SH-SY5Y (cell line): ENCODE results near the gene FNBP1.

Source experiments
- GATA2 ChIP-seq: IDR thresholded peaks from 2 replicates; pipeline ENCODE4 v1.6.1; 2011; ENCODE audit warnings: mild to moderate bottlenecking, low read depth, low read length
- GATA3 ChIP-seq: IDR thresholded peaks from 2 replicates; pipeline ENCODE4 v1.6.1; 2011; ENCODE audit warnings: low read depth, mild to moderate bottlenecking, low read length, moderate library complexity

The FNBP1 gene

GRCh38 chr9:129908906-129909305, 134.1 kb downstream of the FNBP1 start:
- no peak for TF ChIP-seq GATA3
- no peak for TF ChIP-seq GATA2

DNA sequence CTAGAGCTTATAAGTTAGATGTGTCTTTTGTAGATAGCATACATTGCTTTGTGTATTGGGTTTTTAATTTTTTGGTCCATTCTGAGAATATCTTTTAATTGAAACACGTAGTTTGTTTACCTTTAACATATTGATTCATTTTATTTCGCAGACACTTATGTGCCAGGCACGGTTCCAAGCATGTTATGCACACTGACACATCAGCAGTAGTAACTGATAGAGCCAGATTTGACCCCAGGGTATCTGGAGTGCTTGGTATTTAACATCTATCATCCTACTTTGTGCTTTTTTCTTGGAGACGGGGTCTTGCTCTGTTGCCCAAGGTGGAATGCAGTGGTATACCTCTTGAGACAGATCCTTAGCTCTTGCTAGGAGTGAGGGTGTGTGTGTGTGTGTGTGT, 135.8 kb downstream of the FNBP1 start:
- TF ChIP-seq GATA2 (no peak), GATA3 (no peak)

GRCh38 chr9:129906298-129906697, 136.7 kb downstream of the FNBP1 start:
- TF ChIP-seq GATA2 (no peak), GATA3 (no peak)

DNA sequence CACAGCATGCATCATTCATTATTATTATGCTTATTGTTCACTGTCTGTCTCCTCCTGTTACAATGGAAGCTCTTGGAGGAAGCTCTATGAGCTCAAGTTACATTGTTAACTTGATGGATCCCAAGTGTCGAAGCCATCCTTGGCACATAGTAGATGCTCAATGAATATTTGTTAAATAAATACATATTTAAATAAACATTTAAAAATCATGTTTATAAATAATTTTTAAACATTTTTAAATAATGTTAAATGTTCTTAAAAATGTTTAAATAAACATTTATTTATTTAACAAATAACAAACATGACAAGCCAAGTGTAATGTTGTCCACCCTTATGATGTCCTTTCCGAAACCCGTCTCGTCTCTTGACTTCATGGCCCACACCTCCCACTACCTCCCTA, 138.3 kb downstream of the FNBP1 start:
- TF ChIP-seq GATA2 (no peak), GATA3 (no peak)

DNA sequence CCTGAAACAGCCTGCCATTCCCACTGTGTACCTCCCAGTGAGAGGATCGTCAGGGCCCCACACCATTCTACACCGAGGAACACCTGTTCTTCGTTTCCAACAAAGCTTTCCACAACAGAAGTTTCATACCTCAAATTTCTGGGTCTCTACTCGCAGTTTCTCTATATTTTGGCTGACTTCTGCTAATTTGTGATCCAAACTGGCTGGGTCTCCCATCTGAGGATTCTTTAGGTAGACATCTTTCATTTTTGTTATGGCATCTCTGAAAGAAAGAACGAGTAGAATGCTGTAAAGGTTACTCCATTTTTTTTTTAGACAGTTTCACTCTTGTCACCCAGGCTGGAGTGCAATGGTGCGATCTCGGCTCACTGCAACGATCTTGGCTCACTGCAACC, 140.3 kb downstream of the FNBP1 start:
- TF ChIP-seq GATA2 (no peak), GATA3 (no peak)

DNA sequence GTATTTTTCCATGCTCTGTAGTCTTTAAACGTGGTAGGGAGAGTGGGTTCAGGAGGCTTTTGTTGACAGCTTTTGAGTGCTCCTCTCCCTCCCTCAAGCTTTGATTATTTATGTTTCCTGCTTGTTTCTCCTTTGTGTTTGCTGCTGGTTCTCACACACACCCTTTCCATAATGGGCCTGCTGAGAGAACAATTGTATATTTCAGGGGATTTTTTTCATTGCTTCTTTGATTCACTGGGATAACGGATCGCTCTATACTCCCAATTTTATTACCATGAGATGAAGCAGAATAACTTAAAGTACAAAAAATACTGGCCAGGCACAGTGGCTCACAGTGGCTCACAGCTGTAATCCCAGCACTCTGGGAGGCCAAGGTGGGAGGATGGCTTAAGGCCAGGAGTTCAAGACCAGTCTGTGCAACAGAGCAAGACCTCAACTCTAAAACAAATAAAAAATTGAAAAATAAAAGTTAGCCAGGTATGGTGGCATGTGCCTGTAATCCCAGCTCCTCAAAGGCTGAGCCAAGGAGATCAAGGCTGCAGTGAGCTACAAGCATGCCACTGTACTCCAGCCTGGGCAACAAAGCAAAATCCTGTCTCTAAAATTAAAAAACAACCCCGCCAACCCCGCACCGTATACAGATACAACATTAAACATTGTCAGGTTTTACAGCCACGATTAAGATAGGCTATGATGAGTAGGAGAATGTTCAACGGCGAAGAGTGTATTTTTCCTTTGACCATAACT, 140.8 kb downstream of the FNBP1 start:
- no peak for TF ChIP-seq GATA3
- TF ChIP-seq GATA2: no peak

- no peak for TF ChIP-seq GATA2
These were observed 142.5 kb downstream of the FNBP1 start for GRCh38 chr9:129900263-129901027.

DNA sequence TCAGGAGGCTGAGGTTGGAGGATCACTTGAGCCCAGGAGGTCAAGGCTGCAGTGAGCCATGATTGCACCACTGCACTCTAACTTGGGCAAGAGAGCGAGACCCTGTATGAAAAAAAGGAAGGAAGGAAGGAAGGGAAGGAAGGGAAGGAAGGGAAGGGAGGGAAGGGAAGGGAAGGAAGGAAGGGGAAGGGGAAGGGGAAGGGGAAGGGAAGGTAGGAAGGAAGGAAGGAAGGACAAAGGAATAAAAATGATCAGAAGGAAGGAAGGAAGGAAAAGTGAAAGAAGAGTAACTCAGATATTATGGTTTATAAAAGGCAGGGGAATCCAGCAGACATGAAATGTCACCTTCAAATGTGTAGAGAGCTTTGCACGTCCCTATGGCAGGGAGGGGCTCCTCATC, 143.4 kb downstream of the FNBP1 start:
- TF ChIP-seq GATA3 (no peak), GATA2 (no peak)

DNA sequence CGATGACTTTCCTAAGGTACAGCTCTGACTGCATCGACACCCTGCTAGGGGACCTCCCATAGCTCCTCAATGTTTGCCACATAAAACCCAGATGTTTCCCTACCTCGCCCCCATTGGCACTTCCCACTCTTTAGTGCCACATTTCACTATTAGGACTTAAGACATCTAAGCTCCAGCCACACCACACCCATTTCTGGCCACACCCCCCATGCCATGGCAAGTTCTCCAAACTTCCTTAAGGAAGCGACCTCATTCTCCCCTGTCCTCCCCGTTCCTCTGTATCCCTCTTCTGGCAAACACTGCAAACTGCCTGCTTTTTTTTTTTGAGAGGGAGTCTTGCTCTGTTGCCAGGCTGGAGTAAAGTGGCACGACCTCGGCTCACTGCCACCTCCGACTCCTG, 144.8 kb downstream of the FNBP1 start:
- TF ChIP-seq GATA3 (no peak), GATA2 (no peak)

DNA sequence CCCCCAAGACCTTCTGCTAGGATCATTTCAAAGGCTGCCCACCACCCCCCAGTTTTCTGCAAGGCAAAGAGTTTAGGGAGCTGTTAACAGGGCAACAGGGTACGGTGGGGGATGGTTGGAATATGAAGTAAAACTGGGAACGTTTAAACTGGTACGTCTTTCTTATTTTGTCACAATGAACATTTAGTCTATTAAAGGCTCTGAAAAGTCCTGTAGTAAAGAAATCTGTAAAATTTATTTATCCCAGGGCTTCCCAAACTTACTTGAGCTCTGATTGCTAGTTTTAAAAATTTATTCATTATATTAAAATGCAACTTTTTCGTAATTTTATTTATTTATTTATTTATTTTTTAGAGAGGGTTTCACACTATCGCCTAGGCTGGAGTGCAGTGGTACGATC, 145.7 kb downstream of the FNBP1 start:
- TF ChIP-seq GATA2 (no peak), GATA3 (no peak)

DNA sequence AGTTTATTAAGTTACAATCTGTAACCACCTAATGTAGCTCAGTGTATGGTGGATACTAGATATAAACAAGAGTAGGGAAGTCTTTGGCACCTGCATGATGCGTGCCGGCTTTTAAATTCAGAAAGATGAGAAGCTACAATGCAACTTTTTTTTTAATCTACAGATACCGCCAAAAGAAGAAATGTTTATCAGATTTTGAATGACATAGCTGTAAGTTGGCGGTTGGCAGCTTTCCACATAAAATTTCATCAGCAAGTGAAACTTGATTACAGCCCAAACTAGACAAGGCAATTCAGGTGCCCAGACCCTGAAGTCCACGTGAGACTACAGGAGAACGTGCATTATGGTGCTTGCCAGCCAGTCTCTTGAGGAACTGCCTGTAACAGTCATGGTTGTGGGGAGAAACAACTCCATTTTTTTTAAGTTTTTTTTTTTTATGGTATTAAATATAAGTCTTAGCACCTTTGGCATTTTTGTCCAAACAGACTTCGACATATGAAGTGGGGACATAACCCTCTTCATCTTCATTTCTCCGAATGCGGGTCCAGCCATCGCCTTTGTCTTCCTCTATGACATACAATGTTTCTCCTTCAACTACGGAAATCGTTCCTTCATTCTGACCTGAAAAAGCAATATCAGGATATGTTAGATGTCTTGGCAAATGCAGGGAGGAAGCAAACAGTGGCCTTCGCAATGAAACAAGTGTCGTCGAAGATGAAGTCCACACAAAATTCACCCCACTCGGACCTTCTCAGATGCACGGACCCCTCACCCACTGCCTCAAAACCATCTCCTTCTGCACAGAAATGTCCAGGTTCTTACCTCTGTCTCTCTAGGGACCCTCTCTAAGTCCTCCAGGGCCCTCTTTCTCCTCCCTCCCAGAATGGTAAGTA, 147.4 kb downstream of the FNBP1 start:
- TF ChIP-seq GATA3 (no peak), GATA2 (no peak)

DNA sequence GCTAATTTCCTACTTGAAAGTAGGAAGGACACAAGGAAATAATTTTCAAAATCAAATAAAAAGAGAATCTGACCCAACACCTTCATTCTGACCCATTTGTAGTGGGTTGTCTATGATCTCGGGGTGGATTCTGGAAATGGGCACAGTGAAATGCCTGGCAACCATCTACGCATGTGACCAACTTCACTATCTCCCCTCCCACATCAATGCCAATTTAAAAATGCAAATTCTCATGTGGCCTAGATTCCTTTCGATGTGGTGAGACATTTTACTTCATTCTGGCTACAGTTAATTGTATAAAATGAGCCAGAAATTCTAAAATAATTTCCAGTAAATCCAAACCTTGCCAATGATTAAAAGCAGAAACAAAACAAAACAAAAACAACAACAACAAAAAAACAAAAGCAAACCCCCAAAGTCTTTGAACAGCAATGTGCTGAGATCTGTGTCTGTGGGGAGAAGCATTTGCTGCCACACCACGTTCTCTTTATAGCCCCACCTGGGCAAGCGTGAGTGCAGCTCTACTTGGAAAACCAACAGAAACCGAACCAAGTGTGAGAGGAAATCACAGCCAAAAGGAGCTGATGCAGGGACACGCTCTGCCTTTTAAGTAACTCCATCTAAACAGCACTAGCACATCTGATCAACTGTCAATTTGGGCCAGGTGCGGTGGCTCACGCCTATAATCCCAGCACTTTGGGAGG, 148.7 kb downstream of the FNBP1 start:
- TF ChIP-seq GATA3: no peak
- TF ChIP-seq GATA2: no peak

GRCh38 chr9:129891569-129891968, 151.4 kb downstream of the FNBP1 start:
- no peak for TF ChIP-seq GATA3
